Stimulated activated CD4-positive, alpha-beta T cell treated with anti-CD3 and anti-CD28 coated beads, Interleukin-15, amount 100 ng/mL, for 48 hours (primary cell): Measurements from ENCODE around the gene P2RX7.
"Not testable (repeated sequence)": the region's sequence is repeated elsewhere in the genome, so short reads cannot be mapped to it uniquely, and the experiment has no call there.

Experiments used
- DNase-seq, 2 donors: peaks; one replicate each; pipeline ENCODE4 v3.0.0-alpha.2; 2020; ENCODE audit warnings: low read depth in 2 of 2

The P2RX7 gene

GRCh38 chr12:121170611-121171260 lies 38.1 kb downstream of the P2RX7 start:
- DNase-seq = no peak

GRCh38 chr12:121172145-121172544 lies 39.5 kb downstream of the P2RX7 start:
- no peak for DNase-seq

- no peak for DNase-seq
These were observed 42.9 kb downstream of the P2RX7 start for GRCh38 chr12:121175383-121176119.

- no peak for DNase-seq
These were observed 44.3 kb downstream of the P2RX7 start for GRCh38 chr12:121176826-121177529.

GRCh38 chr12:121181181-121181580 lies 48.5 kb downstream of the P2RX7 start:
- DNase-seq = no peak

GRCh38 chr12:121182222-121182893 lies 49.7 kb downstream of the P2RX7 start:
- DNase-seq = no peak

- no peak for DNase-seq
These were observed 51.7 kb downstream of the P2RX7 start for GRCh38 chr12:121184425-121184824.

- no peak for DNase-seq
These were observed 52.6 kb downstream of the P2RX7 start for GRCh38 chr12:121184984-121185889.

- no peak for DNase-seq
These were observed 54.1 kb downstream of the P2RX7 start for GRCh38 chr12:121186826-121187225.

GRCh38 chr12:121187501-121187900 lies 54.8 kb downstream of the P2RX7 start:
- DNase-seq = no peak

GRCh38 chr12:121188227-121188626 lies 55.6 kb downstream of the P2RX7 start:
- DNase-seq = no peak

GRCh38 chr12:121189131-121189530 lies 56.5 kb downstream of the P2RX7 start:
- DNase-seq = no peak

- no peak for DNase-seq
These were observed 57.0 kb downstream of the P2RX7 start for GRCh38 chr12:121189619-121190155.

- DNase-seq = no peak
These were observed 57.9 kb downstream of the P2RX7 start for GRCh38 chr12:121190523-121191031.

- DNase-seq = no peak
These were observed 58.5 kb downstream of the P2RX7 start for GRCh38 chr12:121191151-121191550.

- no peak for DNase-seq
These were observed 64.2 kb downstream of the P2RX7 start for GRCh38 chr12:121196902-121197301.

- no peak for DNase-seq
These were observed 66.3 kb downstream of the P2RX7 start for GRCh38 chr12:121198949-121199348.

GRCh38 chr12:121201140-121201539 lies 68.5 kb downstream of the P2RX7 start:
- DNase-seq = not testable (repeated sequence)

- DNase-seq = no peak
These were observed 70.0 kb downstream of the P2RX7 start for GRCh38 chr12:121202407-121203355.

- DNase-seq = no peak
These were observed 70.8 kb downstream of the P2RX7 start for GRCh38 chr12:121203482-121203881.
